Suprapubic skin (tissue), 4 donors: ENCODE data around the gene C19orf73. TPM values are rescaled to one million over a fixed set of nuclear protein-coding genes. Genes with fewer than 3 reads are reported as not detected.
"Not testable (repeated sequence)": the region's sequence is repeated elsewhere in the genome, so short reads cannot be mapped to it uniquely, and the experiment has no call there.

Experiments used
- DNase-seq, 2 donors: peaks; one replicate each; pipeline ENCODE4 v3.0.0-alpha.2; 2019; ENCODE audit warnings: low spot score in 2 of 2
- H3K27ac ChIP-seq: fragments of 200-600 bp; sonication (generic); one replicate; pipeline ENCODE4 v1.5.1; 2019
- H3K27me3 ChIP-seq: fragments of 200-600 bp; sonication (generic); one replicate; pipeline ENCODE4 v1.5.1; 2019
- H3K36me3 ChIP-seq: fragments of 200-600 bp; sonication (generic); one replicate; pipeline ENCODE4 v1.5.1; 2019
- H3K4me1 ChIP-seq: fragments of 200-600 bp; sonication (generic); one replicate; pipeline ENCODE4 v1.5.1; 2019
- H3K4me3 ChIP-seq: fragments of 200-600 bp; sonication (generic); one replicate; pipeline ENCODE4 v1.5.1; 2019; ENCODE audit warnings: mild to moderate bottlenecking
- H3K9me3 ChIP-seq: fragments of 200-600 bp; sonication (generic); one replicate; pipeline ENCODE4 v1.5.1; 2019
- CTCF ChIP-seq, 2 donors: fragments of 200-600 bp in 1 of 2; fragments of 450-650 bp in 1 of 2; sonication (generic) in 1 of 2; IDR thresholded peaks; one replicate each; pipeline ENCODE4 v1.5.1; 2016 to 2019; ENCODE audit warnings: antibody characterized with exemption in 2 of 2, mild to moderate bottlenecking in 1 of 2, moderate library complexity in 1 of 2
- EP300 ChIP-seq: sonication (generic); formaldehyde crosslinking; IDR thresholded peaks from one replicate; pipeline ENCODE4 v1.6.1; 2017; ENCODE audit warnings: antibody characterized with exemption
- POLR2A ChIP-seq, 2 donors: fragments of 450-650 bp; IDR thresholded peaks; one replicate each; pipeline ENCODE4 v1.6.1; 2017; ENCODE audit warnings: antibody characterized with exemption in 2 of 2, mild to moderate bottlenecking in 2 of 2, moderate library complexity in 2 of 2
- POLR2AphosphoS5 ChIP-seq, 3 donors: sonication (generic); formaldehyde crosslinking; IDR thresholded peaks; one replicate each; pipeline ENCODE4 v1.6.1; 2017; ENCODE audit warnings: antibody characterized with exemption in 3 of 3
- WGBS: methylation state at CpG from one replicate; pipeline ENCODE4 v1.1.5; 2018; 5-methylcytosine and 5-hydroxymethylcytosine counted together
- total RNA-seq, 4 donors: library from RNA; depleted of rRNA; stranded (reverse); fragments of >200 nt; gene quantifications; one replicate each; pipeline ENCODE4 v1.1.0, GENCODE V29; 2016

Gene C19orf73
- total RNA-seq, 4 donors from 2014 or later, result 5.2 to 9.3 (median 5.9) TPM; not detected in 1

GRCh38 chr19:49125025-49125731 lies 6.2 kb upstream of the C19orf73 start:
- DNase-seq, result no peak
- H3K4me1 ChIP-seq, result peaks cover 33% of the 10 kb centered on the region
- H3K4me3 ChIP-seq, result peak overlapping the region; percentile 16
- H3K27ac ChIP-seq, result peak overlapping the region; percentile 57
- H3K9me3 ChIP-seq, result no peaks in the 10 kb centered on the region
- TF ChIP-seq CTCF (IDR thresholded peaks at IDR 0.05), result no peak
- TF ChIP-seq EP300, result no peak
- no peak for TF ChIP-seq POLR2A (IDR thresholded peaks at IDR 0.05)
- no peak for TF ChIP-seq POLR2AphosphoS5 (IDR thresholded peaks at IDR 0.05)
- H3K36me3 ChIP-seq, result no peaks in the 10 kb centered on the region
- H3K27me3 ChIP-seq, result no peaks in the 10 kb centered on the region
- WGBS, result 58% methylated on average over 7 of the region's 23 CpGs

- H3K27ac ChIP-seq, DNase-seq, H3K27me3 ChIP-seq, H3K4me3 ChIP-seq, H3K36me3 ChIP-seq, H3K9me3 ChIP-seq: not testable (repeated sequence)
- WGBS, result 88% methylated on average over 11 of the region's 11 CpGs
- peaks cover 41% of the 10 kb centered on the region for H3K4me1 ChIP-seq
Observed at GRCh38 chr19:49123285-49123684, 4.3 kb upstream of the C19orf73 start.

- not testable (repeated sequence) for H3K4me3 ChIP-seq, DNase-seq, H3K27me3 ChIP-seq, H3K36me3 ChIP-seq, H3K9me3 ChIP-seq, H3K27ac ChIP-seq
- H3K4me1 ChIP-seq, result peaks cover 46% of the 10 kb centered on the region
- WGBS, result 59% methylated on average over 10 of the region's 10 CpGs
Observed at GRCh38 chr19:49121841-49122240, 2.9 kb upstream of the C19orf73 start.

- no peak for DNase-seq
- Histone ChIP-seq H3K9me3 (no peaks in the 10 kb centered on the region), H3K36me3 (no peaks in the 10 kb centered on the region), H3K27ac (no peak overlapping the region), H3K4me3 (no peak overlapping the region), H3K27me3 (no peaks in the 10 kb centered on the region), H3K4me1 (peaks cover 50% of the 10 kb centered on the region)
- 95% methylated on average over 2 of the region's 2 CpGs for WGBS
- TF ChIP-seq POLR2A (IDR thresholded peaks at IDR 0.05) (no peak), CTCF (IDR thresholded peaks at IDR 0.05) (no peak), POLR2AphosphoS5 (IDR thresholded peaks at IDR 0.05) (no peak), EP300 (no peak)
Observed at GRCh38 chr19:49120868-49121267, 1.9 kb upstream of the C19orf73 start.

- Histone ChIP-seq H3K27ac (no peak overlapping the region), H3K4me1 (peaks cover 46% of the 10 kb centered on the region), H3K27me3 (no peaks in the 10 kb centered on the region), H3K36me3 (no peaks in the 10 kb centered on the region), H3K9me3 (no peaks in the 10 kb centered on the region), H3K4me3 (peak overlapping the region; percentile 87)
- DNase-seq, result no peak
- WGBS, result 26% methylated on average over 7 of the region's 16 CpGs
- TF ChIP-seq POLR2AphosphoS5 (IDR thresholded peaks at IDR 0.05) (no peak), POLR2A (IDR thresholded peaks at IDR 0.05) (no peak), EP300 (no peak)
Observed at GRCh38 chr19:49120325-49120683, 1.4 kb upstream of the C19orf73 start.

- peak within 1 kb of the TSS; percentile 96 for H3K27ac ChIP-seq
- DNase-seq, result no peak
- H3K9me3 ChIP-seq, result no peaks in the 10 kb centered on the region
- no peaks in the 10 kb centered on the region for H3K27me3 ChIP-seq
- H3K36me3 ChIP-seq, result no peaks in the 10 kb centered on the region
- 2% methylated on average over 21 of the region's 90 CpGs for whole genome bisulfite sequencing
- TF ChIP-seq EP300 (no peak), POLR2AphosphoS5 (IDR thresholded peaks at IDR 0.05) (no peak), CTCF (IDR thresholded peaks at IDR 0.05) (no peak), POLR2A (IDR thresholded peaks at IDR 0.05) (no peak)
- H3K4me1 ChIP-seq, result peaks cover 45% of the 10 kb centered on the region
- H3K4me3 ChIP-seq, result peak within 1 kb of the TSS; percentile 87
Observed at GRCh38 chr19:49119411-49120324, 725 bp upstream of the C19orf73 start, which contains the start of gene PPFIA3. Gene PPFIA3, plus strand, starts transcription at chr19:49119544. Its CDS starts 8,330 bp downstream, at chr19:49127874.
